ENCODE measurements around the gene COL15A1.
A peak's percentile ranks its signal among the peaks of the same experiment; 100 is the strongest.

Gene COL15A1

DNA sequence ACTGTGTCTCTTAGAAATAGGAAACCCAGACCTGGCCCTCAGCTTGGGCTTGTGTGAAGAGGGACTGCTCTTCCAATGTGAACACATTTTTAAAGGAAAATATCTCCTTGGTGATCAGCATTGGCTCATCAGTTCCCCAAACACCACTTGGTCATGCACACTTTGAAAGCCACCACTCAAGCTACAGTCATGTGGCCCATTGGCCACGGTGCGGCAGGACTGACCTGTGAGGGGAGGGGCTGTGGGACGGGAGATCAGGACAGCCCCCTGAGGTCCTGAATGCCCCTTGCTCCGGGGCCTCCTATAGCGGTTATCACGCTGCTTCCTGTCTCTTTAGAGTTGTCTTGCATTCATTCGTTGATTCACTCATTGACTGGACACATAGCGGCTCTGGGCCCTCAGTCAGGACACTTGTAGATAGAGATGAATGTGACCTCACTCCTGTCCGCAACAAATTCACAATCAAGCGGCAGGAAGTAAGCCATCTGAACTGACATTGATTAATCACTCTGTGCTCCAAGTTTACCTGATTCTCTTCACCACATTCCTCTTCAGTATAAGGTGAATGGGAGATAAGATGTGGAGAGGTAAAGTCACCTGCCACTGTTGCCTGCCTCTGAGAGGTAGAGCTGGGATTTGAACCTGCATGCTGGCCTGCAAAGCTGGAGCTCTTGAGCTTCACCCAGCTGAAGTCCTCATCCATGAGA is 73.1 kb downstream of the COL15A1 start:
- Histone ChIP-seq H3F3A (ENCODE audit: low read depth) (no peaks in the 10 kb centered on the region; the same call in 1 of the 2 replicates), H3K27me3 (ENCODE audit: insufficient read depth, low read length, poor library complexity, severe bottlenecking) (no peaks in the 10 kb centered on the region), H3K36me3 (ENCODE audit: insufficient read depth, low read length) (no peaks in the 10 kb centered on the region), H3K4me1 (ENCODE audit: insufficient read depth, low read length, poor library complexity, severe bottlenecking) (peaks cover 30% of the 10 kb centered on the region), H3K9ac (ENCODE audit: low read depth, low read length, poor library complexity, severe bottlenecking) (no peak overlapping the region), H3K9me3 (ENCODE audit: insufficient read depth, low read depth, low read length) (peaks cover 6% of the 10 kb centered on the region; the same call in 1 of the 2 replicates), H4K20me1 (ENCODE audit: insufficient read depth, low read length, poor library complexity, severe bottlenecking) (no peaks in the 10 kb centered on the region), H3K4me3 (ENCODE audit: low read length, poor library complexity, severe bottlenecking) (no peak overlapping the region), H3K79me2 (ENCODE audit: insufficient read depth, low read length) (no peaks in the 10 kb centered on the region), H3K9me2 (replicated peaks; ENCODE audit: low read depth, low read length) (no peaks in the 10 kb centered on the region), H2AFZ (ENCODE audit: low read length) (no peak overlapping the region), H3K4me2 (ENCODE audit: low read depth, low read length, poor library complexity, severe bottlenecking) (no peak overlapping the region)
- TF ChIP-seq EZH2phosphoT487 (IDR thresholded peaks at IDR 0.05; ENCODE audit: borderline replicate concordance): no peak
- TF ChIP-seq, protein P1, sequence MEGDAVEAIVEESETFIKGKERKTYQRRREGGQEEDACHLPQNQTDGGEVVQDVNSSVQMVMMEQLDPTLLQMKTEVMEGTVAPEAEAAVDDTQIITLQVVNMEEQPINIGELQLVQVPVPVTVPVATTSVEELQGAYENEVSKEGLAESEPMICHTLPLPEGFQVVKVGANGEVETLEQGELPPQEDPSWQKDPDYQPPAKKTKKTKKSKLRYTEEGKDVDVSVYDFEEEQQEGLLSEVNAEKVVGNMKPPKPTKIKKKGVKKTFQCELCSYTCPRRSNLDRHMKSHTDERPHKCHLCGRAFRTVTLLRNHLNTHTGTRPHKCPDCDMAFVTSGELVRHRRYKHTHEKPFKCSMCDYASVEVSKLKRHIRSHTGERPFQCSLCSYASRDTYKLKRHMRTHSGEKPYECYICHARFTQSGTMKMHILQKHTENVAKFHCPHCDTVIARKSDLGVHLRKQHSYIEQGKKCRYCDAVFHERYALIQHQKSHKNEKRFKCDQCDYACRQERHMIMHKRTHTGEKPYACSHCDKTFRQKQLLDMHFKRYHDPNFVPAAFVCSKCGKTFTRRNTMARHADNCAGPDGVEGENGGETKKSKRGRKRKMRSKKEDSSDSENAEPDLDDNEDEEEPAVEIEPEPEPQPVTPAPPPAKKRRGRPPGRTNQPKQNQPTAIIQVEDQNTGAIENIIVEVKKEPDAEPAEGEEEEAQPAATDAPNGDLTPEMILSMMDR (conservative IDR thresholded peaks at IDR 0.05; ENCODE audit: low read length): no peak

DNA sequence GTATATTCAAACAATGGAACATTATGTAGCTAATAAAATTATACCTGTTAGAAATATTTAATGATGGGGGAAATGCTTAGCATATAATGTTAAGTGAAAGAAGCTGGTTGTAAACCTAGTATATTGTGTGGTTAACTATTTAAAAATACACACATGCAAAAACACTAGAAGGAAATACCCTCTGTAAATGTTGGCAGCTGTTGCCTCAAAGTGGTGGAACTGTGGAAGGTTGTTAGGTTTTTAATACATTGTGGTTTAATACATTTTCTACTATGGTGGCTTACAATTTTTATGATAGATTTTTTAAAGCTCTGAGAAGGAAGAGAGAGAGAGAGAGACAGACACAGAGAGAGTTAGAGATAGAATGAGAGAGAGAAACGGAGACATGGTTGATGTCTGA is 74.9 kb downstream of the COL15A1 start:
- H2AFZ ChIP-seq (ENCODE audit: low read length): no peak overlapping the region
- H3K4me2 ChIP-seq (ENCODE audit: low read depth, low read length, poor library complexity, severe bottlenecking): peak overlapping the region; percentile 24
- no peaks in the 10 kb centered on the region for H3K27me3 ChIP-seq (ENCODE audit: insufficient read depth, low read length, poor library complexity, severe bottlenecking)
- no peaks in the 10 kb centered on the region; the same call in 1 of the 2 replicates for H3F3A ChIP-seq (ENCODE audit: low read depth)
- H3K4me3 ChIP-seq (ENCODE audit: low read length, poor library complexity, severe bottlenecking): no peak overlapping the region
- TF ChIP-seq, protein P1 (conservative IDR thresholded peaks at IDR 0.05; ENCODE audit: low read length): no peak
- no peak for TF ChIP-seq EZH2phosphoT487 (IDR thresholded peaks at IDR 0.05; ENCODE audit: borderline replicate concordance)
- H3K79me2 ChIP-seq (ENCODE audit: insufficient read depth, low read length): no peaks in the 10 kb centered on the region
- no peaks in the 10 kb centered on the region for H3K9me3 ChIP-seq (ENCODE audit: insufficient read depth, low read depth, low read length)
- H3K4me1 ChIP-seq (ENCODE audit: insufficient read depth, low read length, poor library complexity, severe bottlenecking): peaks cover 28% of the 10 kb centered on the region
- H3K36me3 ChIP-seq (ENCODE audit: insufficient read depth, low read length): no peaks in the 10 kb centered on the region
- no peaks in the 10 kb centered on the region for H4K20me1 ChIP-seq (ENCODE audit: insufficient read depth, low read length, poor library complexity, severe bottlenecking)
- no peaks in the 10 kb centered on the region for H3K9me2 ChIP-seq (replicated peaks; ENCODE audit: low read depth, low read length)
- H3K9ac ChIP-seq (ENCODE audit: low read depth, low read length, poor library complexity, severe bottlenecking): no peak overlapping the region

DNA sequence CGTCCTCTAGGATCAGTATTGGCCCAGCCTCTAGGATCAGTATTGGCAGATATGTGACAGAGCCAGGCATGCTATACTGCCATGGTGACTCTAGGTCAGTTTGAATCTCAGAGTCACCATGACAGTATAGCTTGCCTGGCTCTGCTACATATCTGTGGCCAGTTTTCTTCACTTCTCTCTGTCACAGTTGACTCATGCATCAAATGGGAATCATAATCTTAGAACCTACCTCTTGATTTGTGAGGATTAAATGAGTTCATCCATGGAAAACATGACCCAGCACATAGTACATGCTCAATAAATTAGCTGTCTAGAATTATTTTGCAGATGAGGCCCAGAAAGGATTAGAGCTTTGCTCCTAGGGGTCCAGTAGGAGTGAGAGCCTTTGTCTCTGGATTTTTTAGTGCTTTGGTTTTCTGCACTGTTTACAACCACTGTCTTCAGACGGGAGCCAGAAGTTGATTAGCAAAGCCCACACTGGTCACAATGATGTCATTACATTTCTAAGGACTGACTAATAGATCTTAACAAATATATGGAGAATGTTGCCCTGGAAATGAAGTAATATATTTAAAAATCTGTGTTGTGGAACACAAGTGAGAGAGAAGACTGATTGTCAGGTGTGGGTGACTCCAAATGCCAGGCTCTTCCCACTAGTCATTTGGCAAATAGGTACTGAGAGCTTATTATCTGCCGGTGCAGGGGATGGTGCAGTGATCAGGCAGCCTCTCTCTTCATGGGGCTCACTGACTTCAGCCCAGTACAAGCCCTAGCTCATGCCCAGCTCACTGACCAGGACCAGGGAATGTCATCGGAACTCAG is 76.0 kb downstream of the COL15A1 start:
- no peaks in the 10 kb centered on the region for H4K20me1 ChIP-seq (ENCODE audit: insufficient read depth, low read length, poor library complexity, severe bottlenecking)
- H3K9me3 ChIP-seq (ENCODE audit: insufficient read depth, low read depth, low read length): no peaks in the 10 kb centered on the region
- no peak overlapping the region for H3K4me3 ChIP-seq (ENCODE audit: low read length, poor library complexity, severe bottlenecking)
- TF ChIP-seq EZH2phosphoT487 (IDR thresholded peaks at IDR 0.05; ENCODE audit: borderline replicate concordance): no peak
- H3K79me2 ChIP-seq (ENCODE audit: insufficient read depth, low read length): no peaks in the 10 kb centered on the region
- no peaks in the 10 kb centered on the region; the same call in 1 of the 2 replicates for H3F3A ChIP-seq (ENCODE audit: low read depth)
- no peak overlapping the region for H3K4me2 ChIP-seq (ENCODE audit: low read depth, low read length, poor library complexity, severe bottlenecking)
- no peaks in the 10 kb centered on the region for H3K9me2 ChIP-seq (replicated peaks; ENCODE audit: low read depth, low read length)
- no peak overlapping the region for H3K9ac ChIP-seq (ENCODE audit: low read depth, low read length, poor library complexity, severe bottlenecking)
- no peak overlapping the region for H2AFZ ChIP-seq (ENCODE audit: low read length)
- peaks cover 27% of the 10 kb centered on the region for H3K4me1 ChIP-seq (ENCODE audit: insufficient read depth, low read length, poor library complexity, severe bottlenecking)
- no peaks in the 10 kb centered on the region for H3K27me3 ChIP-seq (ENCODE audit: insufficient read depth, low read length, poor library complexity, severe bottlenecking)
- no peaks in the 10 kb centered on the region for H3K36me3 ChIP-seq (ENCODE audit: insufficient read depth, low read length)
